Thyroid gland (tissue), 4 donors: Measurements from ENCODE around the gene TMEM143.

Source experiments
- CTCF ChIP-seq, 6 experiments: fragments of 200-600 bp in 3 of 6; fragments of 450-650 bp in 3 of 6; sonication (generic) in 3 of 6; IDR thresholded peaks; one replicate each; pipeline ENCODE4 v1.5.1; 2016 to 2019; ENCODE audit warnings: antibody characterized with exemption in 6 of 6, mild to moderate bottlenecking in 2 of 6, inconsistent platforms in 1 of 6, moderate library complexity in 1 of 6
- POLR2A ChIP-seq, 2 donors: fragments of 450-650 bp; IDR thresholded peaks; one replicate each; pipeline ENCODE4 v1.6.1; 2017; ENCODE audit warnings: antibody characterized with exemption in 2 of 2, mild to moderate bottlenecking in 2 of 2, moderate library complexity in 1 of 2

- TF ChIP-seq POLR2A (IDR thresholded peaks at IDR 0.05) (no peak), CTCF (IDR thresholded peaks at IDR 0.05) (no peak)
Observed at GRCh38 chr19:48342841-48343540, 20.7 kb downstream of the TMEM143 start.
